Ecto neural progenitor cell (in vitro differentiated cells): ENCODE results near the gene FBLN1.

Source experiments
- DNase-seq: peaks from one replicate; pipeline ENCODE4 v3.0.0-alpha.2; 2018; ENCODE audit warnings: low spot score

The FBLN1 gene

GRCh38 chr22:45571089-45571488 is 68.4 kb downstream of the FBLN1 start:
- no peak for DNase-seq

- no peak for DNase-seq
These were observed 69.8 kb downstream of the FBLN1 start for GRCh38 chr22:45572444-45572843.

- no peak for DNase-seq
These were observed 71.5 kb downstream of the FBLN1 start for GRCh38 chr22:45574069-45574703.

GRCh38 chr22:45575173-45575572 is 72.5 kb downstream of the FBLN1 start:
- DNase-seq, result no peak

- DNase-seq, result no peak
These were observed 73.1 kb downstream of the FBLN1 start for GRCh38 chr22:45575607-45576272.

GRCh38 chr22:45576273-45576625 is 73.6 kb downstream of the FBLN1 start:
- DNase-seq, result no peak

- no peak for DNase-seq
These were observed 74.2 kb downstream of the FBLN1 start for GRCh38 chr22:45576730-45577464.

GRCh38 chr22:45577746-45578523 is 75.3 kb downstream of the FBLN1 start:
- peak; percentile 90 for DNase-seq

- DNase-seq, result no peak
These were observed 76.0 kb downstream of the FBLN1 start for GRCh38 chr22:45578524-45579147.

- no peak for DNase-seq
These were observed 76.6 kb downstream of the FBLN1 start for GRCh38 chr22:45579306-45579705.

- DNase-seq, result no peak
These were observed 77.4 kb downstream of the FBLN1 start for GRCh38 chr22:45579806-45580725.

- no peak for DNase-seq
These were observed 78.2 kb downstream of the FBLN1 start for GRCh38 chr22:45580726-45581381.

GRCh38 chr22:45581549-45582080 is 78.9 kb downstream of the FBLN1 start:
- no peak for DNase-seq

- no peak for DNase-seq
These were observed 79.7 kb downstream of the FBLN1 start for GRCh38 chr22:45582236-45582954.

GRCh38 chr22:45582955-45583320 is 80.3 kb downstream of the FBLN1 start:
- no peak for DNase-seq

GRCh38 chr22:45583504-45583903 is 80.8 kb downstream of the FBLN1 start:
- no peak for DNase-seq

GRCh38 chr22:45584121-45584570 is 81.5 kb downstream of the FBLN1 start:
- no peak for DNase-seq

- DNase-seq, result no peak
These were observed 82.1 kb downstream of the FBLN1 start for GRCh38 chr22:45584621-45585436.

GRCh38 chr22:45585437-45585755 is 82.7 kb downstream of the FBLN1 start:
- no peak for DNase-seq
